ENCODE results near the gene GALNTL6. TPM values are rescaled to one million over a fixed set of nuclear protein-coding genes. Genes with fewer than 3 reads are reported as not detected.

GALNTL6 gene
- total and polyA plus RNA-seq, 9 of the 15 experiments (the other 6 are each of a cell fraction or from before 2014, with no cell fraction given) = 0.18 to 0.50 (median 0.29) TPM

GRCh38 chr4:172660251-172660650, 847.0 kb downstream of the GALNTL6 start:
- in situ Hi-C loops (cut with MboI) = no loop called here
- Histone ChIP-seq H2AFZ (ENCODE audit: low read depth, low read length) (no peak overlapping the region), H3K4me3 (no peak overlapping the region), H4K20me1 (replicated peaks; ENCODE audit: control insufficient read depth, insufficient read depth, low read length) (no peaks in the 10 kb centered on the region), H3K27me3 (ENCODE audit: control insufficient read depth in 2 of 2, insufficient read depth in 2 of 2, low read length in 2 of 2) (no peaks in the 10 kb centered on the region), H3K79me2 (ENCODE audit: control insufficient read depth, insufficient read depth, low read length) (no peaks in the 10 kb centered on the region), H3K4me1 (replicated peaks in 1 of 2; ENCODE audit: control insufficient read depth in 2 of 2, insufficient read depth in 2 of 2, low read length in 2 of 2) (no peaks in the 10 kb centered on the region), H3K4me2 (ENCODE audit: insufficient read depth, low read length) (no peak overlapping the region), H3K27ac (ENCODE audit: extremely low read depth, low read depth, low read length) (no peak overlapping the region), H3K36me3 (ENCODE audit: control insufficient read depth, insufficient read depth, low read length) (no peaks in the 10 kb centered on the region), H3K9me3 (replicated peaks; ENCODE audit: control insufficient read depth, insufficient read depth, low read depth, low read length) (no peaks in the 10 kb centered on the region), H3K9ac (ENCODE audit: insufficient read depth in 1 of 2, low read depth in 2 of 2, low read length in 2 of 2) (no peak overlapping the region), H3K9me1 (ENCODE audit: control insufficient read depth, insufficient read depth, low read length) (no peaks in the 10 kb centered on the region)
- no peak for ATAC-seq
- TF ChIP-seq, protein P1, sequence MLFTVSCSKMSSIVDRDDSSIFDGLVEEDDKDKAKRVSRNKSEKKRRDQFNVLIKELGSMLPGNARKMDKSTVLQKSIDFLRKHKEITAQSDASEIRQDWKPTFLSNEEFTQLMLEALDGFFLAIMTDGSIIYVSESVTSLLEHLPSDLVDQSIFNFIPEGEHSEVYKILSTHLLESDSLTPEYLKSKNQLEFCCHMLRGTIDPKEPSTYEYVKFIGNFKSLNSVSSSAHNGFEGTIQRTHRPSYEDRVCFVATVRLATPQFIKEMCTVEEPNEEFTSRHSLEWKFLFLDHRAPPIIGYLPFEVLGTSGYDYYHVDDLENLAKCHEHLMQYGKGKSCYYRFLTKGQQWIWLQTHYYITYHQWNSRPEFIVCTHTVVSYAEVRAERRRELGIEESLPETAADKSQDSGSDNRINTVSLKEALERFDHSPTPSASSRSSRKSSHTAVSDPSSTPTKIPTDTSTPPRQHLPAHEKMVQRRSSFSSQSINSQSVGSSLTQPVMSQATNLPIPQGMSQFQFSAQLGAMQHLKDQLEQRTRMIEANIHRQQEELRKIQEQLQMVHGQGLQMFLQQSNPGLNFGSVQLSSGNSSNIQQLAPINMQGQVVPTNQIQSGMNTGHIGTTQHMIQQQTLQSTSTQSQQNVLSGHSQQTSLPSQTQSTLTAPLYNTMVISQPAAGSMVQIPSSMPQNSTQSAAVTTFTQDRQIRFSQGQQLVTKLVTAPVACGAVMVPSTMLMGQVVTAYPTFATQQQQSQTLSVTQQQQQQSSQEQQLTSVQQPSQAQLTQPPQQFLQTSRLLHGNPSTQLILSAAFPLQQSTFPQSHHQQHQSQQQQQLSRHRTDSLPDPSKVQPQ (CRISPR knock-in tag; IDR thresholded peaks at IDR 0.05; ENCODE audit: borderline replicate concordance) = no peak
- TF ChIP-seq CHD4 (IDR thresholded peaks at IDR 0.05; ENCODE audit: insufficient read depth, insufficient replicate concordance, low read depth, low read length, poor library complexity, severe bottlenecking) = no peak
- TF ChIP-seq ZNF717 (CRISPR knock-in tag; IDR thresholded peaks at IDR 0.05) = no peak
- TF ChIP-seq HDGF (IDR thresholded peaks at IDR 0.05) = no peak
- TF ChIP-seq ZFP36 (IDR thresholded peaks at IDR 0.05; ENCODE audit: low read depth, low read length, partially characterized antibody) = no peak
- no peak for TF ChIP-seq SREBF1 (IDR thresholded peaks at IDR 0.05; ENCODE audit: borderline replicate concordance, low read depth, low read length)
- no peak for TF ChIP-seq ZNF785 (CRISPR knock-in tag; IDR thresholded peaks at IDR 0.05)
- no peak for TF ChIP-seq RBM17 (IDR thresholded peaks at IDR 0.05; ENCODE audit: borderline replicate concordance, low read depth, low read length)
- no peak for TF ChIP-seq SRF (CRISPR knock-in tag; IDR thresholded peaks at IDR 0.05)
- no peak for TF ChIP-seq ZNF449 (CRISPR knock-in tag; IDR thresholded peaks at IDR 0.05)
- no peak for TF ChIP-seq TAL1 (IDR thresholded peaks at IDR 0.05)
- no peak for TF ChIP-seq POLR2H (tag; IDR thresholded peaks at IDR 0.05; ENCODE audit: low read depth)
- no peak for TF ChIP-seq CHD2 (IDR thresholded peaks at IDR 0.05; ENCODE audit: low read depth, low read length)
- no peak for TF ChIP-seq ZFX (CRISPR knock-in tag; IDR thresholded peaks at IDR 0.05)
- no peak for TF ChIP-seq MCM3 (IDR thresholded peaks at IDR 0.05)
- no peak for TF ChIP-seq ZNF699 (CRISPR knock-in tag; IDR thresholded peaks at IDR 0.05; ENCODE audit: insufficient replicate concordance)
- CTCF ChIA-PET (ENCODE audit: low intra/inter-chr PET ratio) = no interaction called here
- 0% methylated on average over 3 of the region's 3 CpGs for WGBS (ENCODE audit: insufficient coverage, low coverage, missing lambda C conversion rate)
- POLR2A ChIA-PET = no interaction called here
- no peak for DNase-seq (ENCODE audit: extremely low read depth in 1 of 4, low spot score in 3 of 4)
- BruUV-seq (replicated peaks) = no TSS peak
- intact Hi-C loops (cut with micrococcal nuclease) = no loop called here
- FAIRE-seq = no peak

Measured in K562 (cell line).